ENCODE measurements around the gene COPS8.

GRCh38 chr2:237068005-237068576 lies 17.6 kb upstream of the COPS8 start:
- TF ChIP-seq CTCF (IDR thresholded peaks at IDR 0.05) (no peak), POLR2A (IDR thresholded peaks at IDR 0.05) (no peak)

Measured in thyroid gland (tissue), 4 donors.